HG03521 (cell line): ENCODE results near the gene NT5C2.
"Not testable (repeated sequence)": the region's sequence is repeated elsewhere in the genome, so short reads cannot be mapped to it uniquely, and the experiment has no call there.

ENCODE experiments used
- ATAC-seq: cut with Tn5 transposase; IDR thresholded peaks from one replicate; pipeline ENCODE4 v1.9.1; 2021; ENCODE audit warnings: mild to moderate bottlenecking, moderate library complexity; ENCODE audit not compliant: unreplicated experiment

Gene NT5C2

DNA sequence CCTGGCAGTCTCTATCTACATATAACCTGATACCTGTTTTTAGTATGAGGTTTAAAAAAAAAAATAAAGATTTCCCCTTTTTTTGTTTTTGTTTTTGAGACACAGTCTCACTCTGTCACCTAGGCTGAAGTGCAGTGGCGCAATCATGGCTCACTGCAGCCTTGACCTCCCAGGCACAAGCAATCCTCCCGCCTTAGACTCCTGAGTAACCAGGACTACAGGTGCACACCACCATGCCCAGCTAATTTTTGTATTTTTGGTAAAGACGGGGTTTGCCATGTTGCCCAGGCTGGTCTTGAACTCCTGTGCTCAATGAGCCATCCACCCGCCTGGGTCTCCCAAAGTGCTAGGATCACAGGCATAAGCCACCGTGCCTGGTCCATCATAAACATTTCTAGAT, 25.5 kb downstream of the NT5C2 start:
- ATAC-seq = not testable (repeated sequence)

DNA sequence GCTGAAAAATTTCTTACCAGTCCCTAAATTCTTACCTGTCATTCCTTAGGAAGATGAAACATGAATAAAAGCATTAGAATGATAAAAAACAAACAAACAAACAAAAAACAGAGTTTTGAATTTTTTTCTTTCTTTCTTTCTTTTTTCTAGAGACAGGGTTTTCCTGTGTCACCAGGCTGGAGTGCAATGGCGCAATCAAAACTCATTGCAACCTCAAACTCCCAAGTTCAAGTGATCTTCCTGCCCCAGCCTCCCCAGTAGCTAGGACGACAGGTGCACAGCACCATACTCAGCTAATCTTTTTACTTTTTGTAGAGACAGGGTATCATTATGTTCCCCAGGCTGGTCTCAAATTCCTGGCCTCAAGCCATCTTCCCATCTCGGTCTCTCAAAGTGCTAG, 26.5 kb downstream of the NT5C2 start:
- no peak for ATAC-seq

DNA sequence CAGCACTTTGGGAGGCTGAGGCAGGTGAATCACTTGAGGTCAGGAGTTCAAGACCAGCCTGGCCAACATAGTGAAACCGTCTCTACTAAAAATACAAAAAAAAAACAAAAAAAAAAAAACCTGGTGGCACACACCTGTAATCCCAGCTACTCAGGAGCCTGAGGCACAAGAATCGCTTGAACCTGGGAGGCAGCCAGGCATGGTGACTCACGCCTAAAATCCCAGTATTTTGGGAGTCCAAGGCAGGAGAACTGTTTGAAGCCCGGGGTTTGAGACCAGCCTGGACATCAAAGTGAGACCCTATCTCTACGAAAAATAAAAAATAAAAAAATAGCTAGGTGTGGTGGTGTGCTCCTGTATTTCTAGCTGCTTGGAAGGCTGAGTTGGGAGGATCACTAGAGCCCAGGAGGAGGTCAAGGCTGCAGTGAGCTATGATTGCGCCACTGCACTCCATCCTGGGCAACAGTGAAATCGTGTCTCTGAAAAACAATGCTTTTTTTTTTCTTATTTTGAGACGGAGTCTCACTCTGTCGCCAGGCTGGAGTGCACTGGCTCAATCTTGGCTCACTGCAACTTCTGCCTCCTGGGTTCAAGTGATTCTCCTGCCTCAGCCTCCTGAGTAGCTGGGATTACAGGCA, 29.2 kb downstream of the NT5C2 start:
- ATAC-seq = not testable (repeated sequence)

DNA sequence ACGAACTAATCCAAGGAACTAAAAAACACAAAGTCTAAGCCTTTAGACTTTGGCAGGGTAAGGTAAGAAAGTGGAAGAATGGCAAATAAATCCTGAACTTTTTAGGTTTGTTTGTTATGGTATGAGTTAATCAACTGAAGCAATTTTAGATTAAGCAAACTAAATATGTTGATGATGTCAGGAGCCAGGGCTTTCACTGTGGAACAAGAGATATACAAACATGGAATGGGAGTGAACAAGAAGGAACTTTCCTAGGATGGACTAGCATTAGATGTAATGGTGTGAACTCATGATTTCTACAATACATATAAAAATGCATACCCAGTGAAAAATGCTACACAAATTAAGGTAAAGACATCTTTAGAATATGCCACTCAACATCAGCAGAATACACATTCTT, 35.8 kb downstream of the NT5C2 start:
- no peak for ATAC-seq

DNA sequence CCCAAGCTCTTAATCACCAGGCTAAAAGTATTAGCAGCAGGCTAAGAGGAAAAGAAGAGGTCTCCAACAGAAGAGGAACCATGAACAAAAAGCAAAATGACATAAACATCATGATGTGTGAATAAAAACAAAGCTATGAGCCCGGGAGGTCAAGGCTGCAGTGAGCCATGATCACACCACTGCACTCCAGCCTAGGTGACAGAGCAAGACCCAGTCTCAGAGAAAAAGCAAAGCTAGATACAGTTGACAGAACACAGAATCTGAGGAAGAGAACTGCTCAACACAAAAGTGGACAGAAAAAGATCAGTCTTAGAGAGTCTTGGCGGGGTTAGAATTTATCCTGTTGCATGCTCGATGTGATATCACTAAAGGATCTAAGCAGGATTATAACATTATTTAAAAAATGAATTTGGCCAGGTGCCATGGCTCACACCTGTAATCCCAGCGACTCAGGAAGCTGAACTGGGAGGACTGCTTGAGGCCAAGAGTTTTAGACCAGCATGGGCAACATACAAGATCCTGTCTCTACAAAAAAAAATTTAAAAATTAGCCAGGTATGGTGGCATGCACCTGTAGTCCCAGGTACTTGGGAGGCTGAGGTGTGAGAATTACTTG, 37.5 kb downstream of the NT5C2 start:
- ATAC-seq = no peak

DNA sequence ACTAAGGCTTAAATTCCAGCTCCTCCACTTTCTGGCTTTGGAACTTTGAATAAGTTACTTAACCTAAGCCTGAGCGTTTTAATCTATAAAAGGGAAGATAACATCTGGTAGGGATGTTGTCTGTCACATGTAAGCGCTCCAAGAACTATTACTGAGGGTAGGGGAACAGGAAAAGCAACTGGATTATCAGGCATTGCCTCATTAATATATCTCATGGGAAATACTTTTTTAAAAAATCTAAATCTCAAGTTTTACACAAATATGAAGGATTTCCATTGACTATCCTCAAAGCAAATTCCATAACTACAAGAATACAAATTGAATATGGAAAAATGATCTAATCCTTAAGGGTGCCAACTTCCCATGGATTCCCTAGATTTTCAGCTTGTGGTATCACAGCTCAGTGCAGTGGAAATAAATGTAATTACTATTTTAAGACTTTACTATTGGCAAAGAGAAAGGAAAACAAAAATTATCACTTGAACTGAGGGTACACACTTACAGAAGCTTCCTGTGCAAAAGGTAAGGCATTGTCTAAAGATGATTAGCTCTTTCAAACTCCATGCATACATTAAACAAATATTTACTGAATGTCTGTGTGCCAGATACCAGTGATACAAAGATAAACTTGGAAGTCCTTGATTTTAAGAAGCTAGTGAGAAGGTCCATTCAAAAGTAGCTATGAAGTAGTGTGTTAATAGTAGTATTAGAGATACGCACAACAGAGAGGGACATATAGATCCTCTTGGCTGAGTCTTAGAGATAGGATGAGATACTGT, 38.4 kb downstream of the NT5C2 start:
- ATAC-seq = no peak

DNA sequence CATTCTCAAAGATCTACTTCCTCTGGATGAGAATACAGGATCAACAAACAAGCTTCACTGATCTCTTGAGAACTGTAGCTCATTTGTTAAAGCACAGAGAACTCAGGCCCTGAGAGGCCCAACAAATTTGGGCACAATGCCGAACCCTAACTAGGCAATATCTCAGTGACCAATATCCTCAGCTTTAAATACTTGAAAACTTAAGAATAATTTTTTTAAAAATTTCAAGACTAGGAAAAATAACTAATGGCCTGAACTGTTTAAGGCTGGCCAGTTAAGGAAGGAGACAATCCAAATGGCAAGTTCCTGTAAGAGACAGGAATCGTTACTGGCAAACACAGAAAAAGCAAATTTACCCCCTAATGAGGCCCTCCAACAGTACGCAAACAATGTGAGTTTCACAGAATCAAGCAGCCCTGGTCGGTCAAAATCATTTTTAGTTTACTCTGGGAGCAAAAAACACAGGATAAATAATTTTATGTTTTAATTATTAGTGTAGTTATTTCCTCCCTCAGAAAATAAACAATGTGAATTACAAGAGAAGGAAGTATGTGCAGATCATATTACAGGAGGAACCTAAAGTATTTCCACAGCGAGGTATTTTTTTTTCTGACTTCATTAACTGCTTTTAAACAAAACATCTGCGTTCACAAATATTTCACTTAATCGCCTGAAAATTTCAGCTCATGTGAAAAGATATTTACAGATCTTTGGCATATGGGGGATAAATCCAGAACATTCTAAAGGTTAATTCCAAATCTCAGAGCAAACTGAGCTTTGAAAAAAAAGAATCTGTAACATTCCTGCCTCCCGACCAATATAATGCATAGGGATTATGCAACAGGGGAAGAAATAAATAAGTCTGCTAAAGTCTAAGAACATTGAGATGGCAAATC, 39.5 kb downstream of the NT5C2 start:
- ATAC-seq = no peak

DNA sequence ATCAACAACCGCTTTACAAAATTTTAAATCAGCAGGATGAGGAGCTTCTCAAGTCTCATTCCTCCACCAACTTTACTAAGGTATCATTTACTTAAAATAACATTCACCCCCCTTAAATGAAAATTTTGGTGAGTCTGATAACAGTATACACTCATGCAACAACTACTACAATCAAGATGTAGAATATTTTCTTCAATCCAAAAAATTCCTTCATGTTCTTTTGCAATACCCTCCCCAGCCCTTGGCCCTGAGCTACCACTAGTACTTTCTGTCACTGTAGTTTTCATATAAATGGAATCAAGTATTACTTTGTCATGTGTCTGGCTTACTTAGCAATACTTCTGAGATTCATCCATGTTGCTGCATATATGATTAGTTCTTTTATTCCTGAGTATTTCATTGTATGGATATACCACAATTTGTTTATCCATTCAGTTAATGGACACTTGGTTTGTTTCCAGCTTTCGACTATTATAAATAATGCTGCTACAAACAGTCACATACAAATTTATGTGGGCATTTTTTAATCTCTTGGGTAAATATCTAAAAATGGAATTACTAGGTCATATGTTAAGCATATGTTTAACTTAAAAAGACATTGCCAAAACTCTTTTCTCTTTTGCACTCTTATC, 43.0 kb downstream of the NT5C2 start:
- no peak for ATAC-seq

DNA sequence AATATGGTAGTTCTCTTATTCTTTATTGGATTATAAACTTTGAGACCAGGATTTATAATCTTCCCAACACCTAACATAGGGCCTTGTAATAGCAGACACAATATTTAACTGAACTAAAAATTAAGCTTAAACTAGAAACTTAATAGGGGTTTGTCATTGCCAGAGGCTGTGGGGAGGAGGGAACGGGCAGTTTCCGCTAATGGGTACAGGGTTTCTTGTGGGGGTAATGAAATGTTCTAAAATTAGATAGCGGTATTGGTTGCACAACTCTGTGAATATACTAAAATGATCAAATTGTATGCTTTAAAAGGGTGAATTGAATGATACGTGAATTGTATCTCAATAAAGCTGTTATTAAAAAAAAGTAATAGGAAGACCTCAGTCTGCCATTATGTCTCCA, 45.4 kb downstream of the NT5C2 start:
- ATAC-seq = no peak

DNA sequence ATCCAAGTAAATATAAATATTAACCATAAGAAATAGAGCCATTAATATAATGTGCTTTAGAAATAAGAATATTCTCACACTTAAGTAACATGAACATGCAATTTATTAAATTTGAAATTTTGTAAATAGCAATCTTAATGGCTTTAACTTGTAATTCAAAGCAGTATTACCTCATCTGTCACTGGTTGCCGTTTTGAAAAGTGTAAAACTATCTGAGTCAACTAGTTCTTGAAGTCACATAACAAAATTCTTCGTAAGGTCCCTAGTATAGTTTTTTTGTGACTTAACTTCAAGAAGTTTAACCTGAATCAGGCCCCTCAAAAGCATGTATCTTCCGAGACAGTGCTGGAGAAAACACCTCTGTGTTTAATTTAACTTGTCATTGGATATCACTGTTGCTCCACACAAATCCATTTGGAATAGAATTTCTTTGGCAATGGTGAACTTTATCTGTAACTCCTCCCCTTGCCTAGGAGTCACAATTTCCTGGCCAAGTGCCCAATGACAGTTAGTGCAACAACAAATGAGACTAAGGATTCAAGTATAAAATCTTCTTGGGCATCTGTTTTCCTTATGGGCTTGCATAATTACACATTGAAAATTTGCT, 47.1 kb downstream of the NT5C2 start:
- ATAC-seq = no peak

DNA sequence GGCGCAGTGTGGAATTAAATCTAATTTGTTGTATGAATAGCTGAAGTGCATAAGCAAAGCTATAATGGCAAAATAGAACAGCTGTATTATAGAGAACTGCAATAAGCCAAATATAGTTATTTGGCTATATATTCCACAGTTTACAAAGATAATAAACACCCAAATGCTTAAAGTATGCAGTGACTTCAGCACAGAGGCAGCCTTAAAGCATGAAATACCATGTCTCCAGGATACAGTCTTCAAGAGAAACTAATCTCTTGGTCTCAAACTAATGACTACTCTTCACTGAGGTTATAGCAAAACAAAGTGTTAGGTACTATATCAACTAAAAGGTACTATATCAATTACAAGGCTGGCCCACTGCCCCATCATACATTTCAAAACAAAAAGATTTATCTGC, 48.0 kb downstream of the NT5C2 start:
- ATAC-seq = no peak

DNA sequence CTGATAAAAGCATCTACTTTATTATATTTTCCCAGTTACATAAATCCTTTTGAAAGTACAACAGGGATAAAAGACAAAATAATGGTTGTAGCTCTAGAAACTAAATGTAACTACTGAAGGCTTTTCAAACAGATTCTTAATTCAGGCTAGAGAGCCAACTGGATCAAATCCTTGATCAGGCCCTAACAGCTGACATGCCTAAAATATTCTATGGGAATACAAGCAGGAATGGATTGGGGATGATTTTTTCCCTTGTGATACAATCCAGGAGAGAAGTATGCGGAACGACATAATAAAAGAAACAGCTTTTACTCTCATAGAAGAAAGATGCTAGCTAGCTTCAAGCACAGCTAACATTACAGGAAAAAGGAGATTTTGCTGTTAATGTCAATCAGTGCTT, 49.0 kb downstream of the NT5C2 start:
- no peak for ATAC-seq

DNA sequence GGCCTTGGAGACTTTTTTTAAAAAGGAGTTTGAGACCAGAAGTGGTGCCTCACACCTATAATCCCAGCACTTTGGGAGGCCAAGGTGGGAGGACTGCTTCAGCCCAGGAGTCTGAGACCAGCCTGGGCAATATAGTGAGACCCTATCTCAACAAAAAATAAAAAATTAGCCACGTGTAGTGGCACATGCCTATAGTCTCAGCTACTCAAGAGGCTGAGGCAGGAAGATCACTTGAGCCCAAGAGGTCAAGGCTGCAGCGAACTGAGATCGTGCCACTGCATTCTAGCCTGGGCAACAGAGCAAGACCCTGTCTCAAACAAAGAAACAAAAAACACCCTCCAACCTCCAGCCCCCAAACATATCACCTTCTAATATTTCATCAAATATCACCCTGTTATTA, 49.4 kb downstream of the NT5C2 start:
- ATAC-seq = not testable (repeated sequence)

DNA sequence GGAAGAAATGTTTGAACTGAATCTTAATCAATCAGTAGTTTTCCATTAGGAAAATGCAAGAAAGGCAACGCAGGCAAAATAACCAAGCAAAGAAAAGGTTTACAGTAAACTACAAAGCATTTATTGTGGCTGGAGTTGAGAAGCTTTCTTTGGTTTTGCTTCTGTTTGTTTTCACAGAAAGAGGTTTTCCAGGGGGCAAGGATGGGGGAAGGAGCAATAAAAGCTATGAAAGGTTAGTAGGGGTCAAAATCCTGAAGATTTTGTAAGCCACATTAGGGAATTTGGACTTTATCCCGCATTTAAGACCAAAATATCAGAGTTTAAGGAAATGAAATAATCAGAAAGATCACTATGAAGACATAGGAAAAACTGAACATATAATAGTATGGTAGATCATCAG, 51.1 kb downstream of the NT5C2 start:
- ATAC-seq = no peak

DNA sequence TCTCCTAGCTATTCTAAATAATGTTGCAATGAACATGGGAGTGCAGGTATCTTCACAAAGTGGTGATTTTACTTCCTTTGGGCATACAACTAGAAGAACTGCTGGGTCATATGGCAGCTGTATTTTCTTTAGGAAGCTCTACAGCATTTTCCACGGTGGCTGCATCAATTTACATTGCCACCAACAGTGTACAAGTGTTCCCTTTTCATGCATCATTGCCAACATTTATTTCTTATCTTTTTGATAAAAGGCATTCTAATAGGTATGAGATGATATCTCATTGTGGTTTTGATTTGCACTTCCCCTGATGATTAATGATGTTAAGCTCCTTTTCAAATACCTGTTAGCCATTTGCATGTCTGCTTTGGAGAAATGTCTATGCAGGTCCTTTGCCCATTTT, 52.6 kb downstream of the NT5C2 start:
- no peak for ATAC-seq

DNA sequence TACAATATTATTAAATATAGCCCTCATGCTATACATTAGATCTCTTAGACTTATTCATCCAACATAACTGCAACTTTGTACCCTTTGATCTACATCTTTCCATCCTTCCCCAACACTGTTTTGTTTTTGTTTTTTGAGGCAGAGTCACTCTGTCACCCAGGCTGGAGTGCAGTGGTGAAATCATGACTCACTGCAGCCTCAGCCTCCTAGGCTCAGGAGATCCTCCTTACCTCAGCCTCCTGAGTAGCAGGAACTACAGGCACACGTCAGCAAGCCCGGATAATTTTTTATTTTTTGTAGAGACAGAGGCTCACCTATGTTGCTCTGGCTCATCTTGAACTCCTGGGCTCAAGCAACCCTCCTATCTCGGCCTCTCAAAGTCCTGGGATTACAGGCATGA, 53.3 kb downstream of the NT5C2 start:
- no peak for ATAC-seq

DNA sequence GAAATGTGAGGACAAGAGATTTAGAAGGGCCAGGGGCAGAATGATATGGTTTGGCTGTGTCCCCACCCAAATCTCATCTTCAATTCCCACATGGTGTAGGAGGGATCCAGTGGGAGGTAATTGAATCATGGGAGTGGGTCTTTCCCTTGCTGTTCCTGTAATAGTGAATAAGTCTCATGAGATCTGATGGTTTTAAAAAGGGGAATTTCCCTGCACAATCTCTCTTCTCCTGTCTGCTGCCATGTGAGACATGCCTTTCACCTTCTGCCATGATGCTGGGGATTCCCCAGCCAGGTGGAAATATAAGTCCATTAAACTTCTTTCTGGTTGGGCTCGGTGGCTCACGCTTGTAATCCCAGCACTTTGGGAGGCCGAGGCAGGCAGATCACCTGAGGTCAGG, 57.9 kb downstream of the NT5C2 start:
- not testable (repeated sequence) for ATAC-seq

DNA sequence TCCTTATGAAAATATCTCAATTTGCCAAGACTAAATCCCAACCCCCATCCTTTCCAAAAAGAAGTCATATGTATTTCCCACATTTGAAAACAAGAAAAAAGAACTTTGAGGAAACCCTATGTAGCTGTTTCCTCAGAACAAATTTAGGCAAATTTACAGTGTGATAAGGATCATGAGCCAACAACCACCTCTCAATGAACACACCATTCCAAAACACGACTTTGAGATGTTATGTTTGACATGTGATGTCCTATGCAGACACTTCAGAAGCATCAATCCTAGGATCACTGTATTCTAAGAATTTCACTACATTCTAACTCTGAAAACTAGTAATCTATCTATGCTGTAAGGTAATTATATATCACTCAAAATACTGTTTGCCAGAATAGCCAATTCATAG, 62.2 kb downstream of the NT5C2 start:
- no peak for ATAC-seq

DNA sequence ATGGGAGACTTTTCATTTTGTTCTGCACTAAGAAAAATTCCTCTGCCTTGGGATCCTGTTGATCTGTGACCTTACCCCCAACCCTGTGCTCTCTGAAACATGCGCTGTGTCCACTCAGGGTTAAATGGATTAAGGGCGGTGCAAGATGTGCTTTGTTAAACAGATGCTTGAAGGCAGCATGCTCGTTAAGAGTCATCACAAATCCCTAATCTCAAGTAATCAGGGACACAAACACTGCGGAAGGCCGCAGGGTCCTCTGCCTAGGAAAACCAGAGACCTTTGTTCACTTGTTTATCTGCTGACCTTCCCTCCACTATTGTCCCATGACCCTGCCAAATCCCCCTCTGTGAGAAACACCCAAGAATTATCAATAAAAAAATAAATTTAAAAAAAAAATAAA, 62.9 kb downstream of the NT5C2 start:
- not testable (repeated sequence) for ATAC-seq

DNA sequence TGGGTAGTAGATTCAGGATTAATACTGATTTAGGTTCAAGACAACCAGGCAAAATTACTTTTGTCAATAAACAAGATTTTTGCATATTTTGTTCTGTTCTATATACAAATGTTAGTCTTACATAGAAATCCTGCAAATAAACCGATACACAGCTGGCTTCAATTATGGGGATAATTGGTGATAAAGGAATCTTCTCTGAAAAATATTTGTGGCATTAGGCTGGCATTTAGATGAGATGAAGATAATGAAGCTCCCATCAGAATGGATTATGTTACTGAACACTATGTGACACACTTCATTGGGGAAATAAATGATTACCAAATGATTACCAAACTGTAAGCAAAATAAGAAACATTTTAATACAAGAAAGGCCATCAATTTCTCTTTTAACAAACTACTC, 65.8 kb downstream of the NT5C2 start:
- no peak for ATAC-seq
